ENCODE results near the gene KRTAP11-1. TPM values are rescaled to one million over a fixed set of nuclear protein-coding genes. Genes with fewer than 3 reads are reported as not detected.

KRTAP11-1 gene
- total and polyA plus RNA-seq, 2 experiments from 2014 or later = not detected

DNA sequence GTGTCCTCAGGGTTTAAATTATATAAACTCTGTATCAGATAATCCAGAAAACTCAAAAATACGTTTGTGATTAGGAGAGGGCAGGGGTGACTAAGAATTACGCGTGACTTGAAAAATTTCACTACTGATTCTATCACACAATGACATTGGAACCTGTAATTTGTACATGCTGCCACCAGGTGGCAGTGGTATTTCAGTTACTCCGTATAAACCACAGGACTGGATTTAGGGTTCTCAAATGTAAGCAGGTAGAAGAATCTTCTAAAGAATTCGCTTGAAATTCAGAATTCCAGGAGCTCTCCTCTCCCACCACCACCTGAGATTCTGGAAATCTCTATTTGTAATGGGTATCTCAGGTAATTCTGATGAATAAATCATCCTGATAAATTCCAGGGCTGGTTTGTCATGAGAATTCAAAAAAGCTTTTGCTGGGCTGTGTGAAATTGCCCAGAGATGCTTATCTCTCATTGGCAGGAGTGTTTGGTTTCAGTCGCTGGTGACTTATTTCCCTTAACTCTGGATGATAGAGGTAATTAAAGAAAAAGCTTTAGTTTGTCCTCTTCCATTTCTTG lies 50.1 kb downstream of the KRTAP11-1 start:
- Histone ChIP-seq H3K4me3 (no peak overlapping the region), H3K79me2 (replicated peaks; ENCODE audit: insufficient read depth) (no peaks in the 10 kb centered on the region), H3K9me2 (ENCODE audit: insufficient read depth) (peaks cover 6% of the 10 kb centered on the region; the same call in 1 of the 2 replicates), H3K4me2 (no peak overlapping the region), H3F3A (replicated peaks; ENCODE audit: low read depth) (no peaks in the 10 kb centered on the region), H3K27ac (ENCODE audit: low read depth) (no peak overlapping the region), H4K20me1 (replicated peaks; ENCODE audit: insufficient read depth) (no peaks in the 10 kb centered on the region), H3K27me3 (ENCODE audit: insufficient read depth) (no peaks in the 10 kb centered on the region), H3K36me3 (ENCODE audit: insufficient read depth) (no peaks in the 10 kb centered on the region), H3K4me1 (ENCODE audit: insufficient read depth) (no peaks in the 10 kb centered on the region), H2AFZ (no peak overlapping the region)
- Mint-ChIP-seq H3K27ac (no peak overlapping the region), H3K4me3 (no peak overlapping the region), H3K4me1 (no peaks in the 10 kb centered on the region), H3K36me3 (ENCODE audit: low read depth) (no peaks in the 10 kb centered on the region), H3K9me3 (no peaks in the 10 kb centered on the region; the same call in 2 of the 3 replicates), H3K27me3 (ENCODE audit: insufficient read depth, low read depth, poor library complexity) (no peaks in the 10 kb centered on the region)
- DNase-seq (ENCODE audit: low spot score) = peak; percentile 85
- TF ChIP-seq, protein P1, sequence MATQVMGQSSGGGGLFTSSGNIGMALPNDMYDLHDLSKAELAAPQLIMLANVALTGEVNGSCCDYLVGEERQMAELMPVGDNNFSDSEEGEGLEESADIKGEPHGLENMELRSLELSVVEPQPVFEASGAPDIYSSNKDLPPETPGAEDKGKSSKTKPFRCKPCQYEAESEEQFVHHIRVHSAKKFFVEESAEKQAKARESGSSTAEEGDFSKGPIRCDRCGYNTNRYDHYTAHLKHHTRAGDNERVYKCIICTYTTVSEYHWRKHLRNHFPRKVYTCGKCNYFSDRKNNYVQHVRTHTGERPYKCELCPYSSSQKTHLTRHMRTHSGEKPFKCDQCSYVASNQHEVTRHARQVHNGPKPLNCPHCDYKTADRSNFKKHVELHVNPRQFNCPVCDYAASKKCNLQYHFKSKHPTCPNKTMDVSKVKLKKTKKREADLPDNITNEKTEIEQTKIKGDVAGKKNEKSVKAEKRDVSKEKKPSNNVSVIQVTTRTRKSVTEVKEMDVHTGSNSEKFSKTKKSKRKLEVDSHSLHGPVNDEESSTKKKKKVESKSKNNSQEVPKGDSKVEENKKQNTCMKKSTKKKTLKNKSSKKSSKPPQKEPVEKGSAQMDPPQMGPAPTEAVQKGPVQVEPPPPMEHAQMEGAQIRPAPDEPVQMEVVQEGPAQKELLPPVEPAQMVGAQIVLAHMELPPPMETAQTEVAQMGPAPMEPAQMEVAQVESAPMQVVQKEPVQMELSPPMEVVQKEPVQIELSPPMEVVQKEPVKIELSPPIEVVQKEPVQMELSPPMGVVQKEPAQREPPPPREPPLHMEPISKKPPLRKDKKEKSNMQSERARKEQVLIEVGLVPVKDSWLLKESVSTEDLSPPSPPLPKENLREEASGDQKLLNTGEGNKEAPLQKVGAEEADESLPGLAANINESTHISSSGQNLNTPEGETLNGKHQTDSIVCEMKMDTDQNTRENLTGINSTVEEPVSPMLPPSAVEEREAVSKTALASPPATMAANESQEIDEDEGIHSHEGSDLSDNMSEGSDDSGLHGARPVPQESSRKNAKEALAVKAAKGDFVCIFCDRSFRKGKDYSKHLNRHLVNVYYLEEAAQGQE (IDR thresholded peaks at IDR 0.05; ENCODE audit: unreplicated experiment) = no peak
- TF ChIP-seq, protein P2, sequence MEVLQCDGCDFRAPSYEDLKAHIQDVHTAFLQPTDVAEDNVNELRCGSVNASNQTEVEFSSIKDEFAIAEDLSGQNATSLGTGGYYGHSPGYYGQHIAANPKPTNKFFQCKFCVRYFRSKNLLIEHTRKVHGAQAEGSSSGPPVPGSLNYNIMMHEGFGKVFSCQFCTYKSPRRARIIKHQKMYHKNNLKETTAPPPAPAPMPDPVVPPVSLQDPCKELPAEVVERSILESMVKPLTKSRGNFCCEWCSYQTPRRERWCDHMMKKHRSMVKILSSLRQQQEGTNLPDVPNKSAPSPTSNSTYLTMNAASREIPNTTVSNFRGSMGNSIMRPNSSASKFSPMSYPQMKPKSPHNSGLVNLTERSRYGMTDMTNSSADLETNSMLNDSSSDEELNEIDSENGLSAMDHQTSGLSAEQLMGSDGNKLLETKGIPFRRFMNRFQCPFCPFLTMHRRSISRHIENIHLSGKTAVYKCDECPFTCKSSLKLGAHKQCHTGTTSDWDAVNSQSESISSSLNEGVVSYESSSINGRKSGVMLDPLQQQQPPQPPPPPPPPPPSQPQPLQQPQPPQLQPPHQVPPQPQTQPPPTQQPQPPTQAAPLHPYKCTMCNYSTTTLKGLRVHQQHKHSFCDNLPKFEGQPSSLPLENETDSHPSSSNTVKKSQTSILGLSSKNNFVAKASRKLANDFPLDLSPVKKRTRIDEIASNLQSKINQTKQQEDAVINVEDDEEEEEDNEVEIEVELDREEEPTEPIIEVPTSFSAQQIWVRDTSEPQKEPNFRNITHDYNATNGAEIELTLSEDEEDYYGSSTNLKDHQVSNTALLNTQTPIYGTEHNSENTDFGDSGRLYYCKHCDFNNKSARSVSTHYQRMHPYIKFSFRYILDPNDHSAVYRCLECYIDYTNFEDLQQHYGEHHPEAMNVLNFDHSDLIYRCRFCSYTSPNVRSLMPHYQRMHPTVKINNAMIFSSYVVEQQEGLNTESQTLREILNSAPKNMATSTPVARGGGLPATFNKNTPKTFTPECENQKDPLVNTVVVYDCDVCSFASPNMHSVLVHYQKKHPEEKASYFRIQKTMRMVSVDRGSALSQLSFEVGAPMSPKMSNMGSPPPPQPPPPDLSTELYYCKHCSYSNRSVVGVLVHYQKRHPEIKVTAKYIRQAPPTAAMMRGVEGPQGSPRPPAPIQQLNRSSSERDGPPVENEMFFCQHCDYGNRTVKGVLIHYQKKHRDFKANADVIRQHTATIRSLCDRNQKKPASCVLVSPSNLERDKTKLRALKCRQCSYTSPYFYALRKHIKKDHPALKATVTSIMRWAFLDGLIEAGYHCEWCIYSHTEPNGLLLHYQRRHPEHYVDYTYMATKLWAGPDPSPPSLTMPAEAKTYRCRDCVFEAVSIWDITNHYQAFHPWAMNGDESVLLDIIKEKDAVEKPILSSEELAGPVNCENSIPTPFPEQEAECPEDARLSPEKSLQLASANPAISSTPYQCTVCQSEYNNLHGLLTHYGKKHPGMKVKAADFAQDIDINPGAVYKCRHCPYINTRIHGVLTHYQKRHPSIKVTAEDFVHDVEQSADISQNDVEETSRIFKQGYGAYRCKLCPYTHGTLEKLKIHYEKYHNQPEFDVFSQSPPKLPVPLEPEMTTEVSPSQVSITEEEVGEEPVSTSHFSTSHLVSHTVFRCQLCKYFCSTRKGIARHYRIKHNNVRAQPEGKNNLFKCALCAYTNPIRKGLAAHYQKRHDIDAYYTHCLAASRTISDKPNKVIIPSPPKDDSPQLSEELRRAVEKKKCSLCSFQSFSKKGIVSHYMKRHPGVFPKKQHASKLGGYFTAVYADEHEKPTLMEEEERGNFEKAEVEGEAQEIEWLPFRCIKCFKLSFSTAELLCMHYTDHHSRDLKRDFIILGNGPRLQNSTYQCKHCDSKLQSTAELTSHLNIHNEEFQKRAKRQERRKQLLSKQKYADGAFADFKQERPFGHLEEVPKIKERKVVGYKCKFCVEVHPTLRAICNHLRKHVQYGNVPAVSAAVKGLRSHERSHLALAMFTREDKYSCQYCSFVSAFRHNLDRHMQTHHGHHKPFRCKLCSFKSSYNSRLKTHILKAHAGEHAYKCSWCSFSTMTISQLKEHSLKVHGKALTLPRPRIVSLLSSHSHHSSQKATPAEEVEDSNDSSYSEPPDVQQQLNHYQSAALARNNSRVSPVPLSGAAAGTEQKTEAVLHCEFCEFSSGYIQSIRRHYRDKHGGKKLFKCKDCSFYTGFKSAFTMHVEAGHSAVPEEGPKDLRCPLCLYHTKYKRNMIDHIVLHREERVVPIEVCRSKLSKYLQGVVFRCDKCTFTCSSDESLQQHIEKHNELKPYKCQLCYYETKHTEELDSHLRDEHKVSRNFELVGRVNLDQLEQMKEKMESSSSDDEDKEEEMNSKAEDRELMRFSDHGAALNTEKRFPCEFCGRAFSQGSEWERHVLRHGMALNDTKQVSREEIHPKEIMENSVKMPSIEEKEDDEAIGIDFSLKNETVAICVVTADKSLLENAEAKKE (CRISPR knock-in tag; IDR thresholded peaks at IDR 0.05) = no peak
- TF ChIP-seq NANOG (IDR thresholded peaks at IDR 0.05; ENCODE audit: borderline replicate concordance) = no peak
- no peak for TF ChIP-seq POLR2AphosphoS5 (IDR thresholded peaks at IDR 0.05; ENCODE audit: low read depth)
- no peak for TF ChIP-seq JUNB (IDR thresholded peaks at IDR 0.05; ENCODE audit: unreplicated experiment)
- no peak for TF ChIP-seq CREB1 (CRISPR knock-in tag; IDR thresholded peaks at IDR 0.05; ENCODE audit: low read depth)
- TF ChIP-seq, protein P3, sequence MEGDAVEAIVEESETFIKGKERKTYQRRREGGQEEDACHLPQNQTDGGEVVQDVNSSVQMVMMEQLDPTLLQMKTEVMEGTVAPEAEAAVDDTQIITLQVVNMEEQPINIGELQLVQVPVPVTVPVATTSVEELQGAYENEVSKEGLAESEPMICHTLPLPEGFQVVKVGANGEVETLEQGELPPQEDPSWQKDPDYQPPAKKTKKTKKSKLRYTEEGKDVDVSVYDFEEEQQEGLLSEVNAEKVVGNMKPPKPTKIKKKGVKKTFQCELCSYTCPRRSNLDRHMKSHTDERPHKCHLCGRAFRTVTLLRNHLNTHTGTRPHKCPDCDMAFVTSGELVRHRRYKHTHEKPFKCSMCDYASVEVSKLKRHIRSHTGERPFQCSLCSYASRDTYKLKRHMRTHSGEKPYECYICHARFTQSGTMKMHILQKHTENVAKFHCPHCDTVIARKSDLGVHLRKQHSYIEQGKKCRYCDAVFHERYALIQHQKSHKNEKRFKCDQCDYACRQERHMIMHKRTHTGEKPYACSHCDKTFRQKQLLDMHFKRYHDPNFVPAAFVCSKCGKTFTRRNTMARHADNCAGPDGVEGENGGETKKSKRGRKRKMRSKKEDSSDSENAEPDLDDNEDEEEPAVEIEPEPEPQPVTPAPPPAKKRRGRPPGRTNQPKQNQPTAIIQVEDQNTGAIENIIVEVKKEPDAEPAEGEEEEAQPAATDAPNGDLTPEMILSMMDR (conservative IDR thresholded peaks at IDR 0.05; ENCODE audit: low read depth in 2 of 2) = peak; percentile 75 to 89
- ATAC-seq = peak; percentile 64
